GM18499 (cell line): Measurements from ENCODE around the gene SOD3.

ENCODE experiments used
- ATAC-seq: cut with Tn5 transposase; IDR thresholded peaks from one replicate; pipeline ENCODE4 v1.9.1; 2021; ENCODE audit warnings: moderate number of reproducible peaks; ENCODE audit not compliant: insufficient read depth, unreplicated experiment

The SOD3 gene

GRCh38 chr4:24794916-24795665 lies at the start of gene SOD3:
SOD3 (plus strand) TSS chr4:24795573; CDS start chr4:24799522, 3,949 bp downstream.
- ATAC-seq = no peak

GRCh38 chr4:24747234-24747975 lies 48.0 kb upstream of the SOD3 start:
- no peak for ATAC-seq

DNA sequence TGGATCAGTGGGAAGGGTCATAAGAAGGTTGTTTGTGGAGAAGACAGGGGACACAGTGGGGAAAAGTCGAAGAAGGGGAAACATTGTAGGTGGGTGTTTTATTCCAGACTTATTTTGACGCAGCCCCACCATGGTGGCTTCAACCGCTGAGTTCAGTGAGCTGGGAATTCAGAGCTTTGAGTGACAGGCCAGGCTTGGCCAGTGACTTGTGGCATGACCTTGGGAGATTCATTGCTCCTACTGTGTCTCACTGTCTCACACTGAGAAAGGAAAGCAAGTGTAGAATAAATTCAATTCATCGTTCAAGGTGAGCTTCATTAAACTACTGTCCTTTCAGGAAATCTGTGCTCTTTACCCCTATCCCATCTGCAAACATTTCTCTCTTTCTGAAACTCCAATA lies 47.4 kb upstream of the SOD3 start:
- no peak for ATAC-seq

DNA sequence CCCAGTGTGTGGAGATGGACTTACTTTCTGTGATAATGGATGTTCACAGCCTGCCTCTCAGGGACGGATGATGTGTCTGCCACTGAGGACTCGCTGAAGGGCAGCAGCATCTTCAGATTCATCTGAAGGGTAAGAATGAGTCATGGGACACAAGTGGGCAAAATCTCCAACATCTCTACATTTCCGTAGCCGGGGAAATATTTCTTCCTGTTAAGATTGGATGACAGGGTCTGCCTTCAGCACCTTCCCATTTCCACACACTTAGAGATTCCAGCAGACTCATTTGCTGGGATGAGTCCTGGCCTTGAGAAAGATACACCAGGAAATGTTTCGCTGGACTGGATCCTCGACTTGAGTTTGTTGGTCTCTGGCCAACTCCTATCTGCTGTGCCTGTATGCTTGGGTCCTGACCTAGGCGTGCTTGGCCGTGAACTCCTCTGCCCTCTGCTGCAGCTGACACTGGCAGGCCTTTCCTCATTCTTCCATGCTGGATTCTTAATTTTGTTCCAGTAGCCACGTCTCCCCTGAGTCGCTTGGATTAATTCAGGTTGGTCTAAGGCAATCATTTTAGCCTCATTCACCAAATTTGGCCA lies 46.5 kb upstream of the SOD3 start:
- ATAC-seq = no peak

- no peak for ATAC-seq
These were observed 45.3 kb upstream of the SOD3 start for GRCh38 chr4:24750106-24750505.

DNA sequence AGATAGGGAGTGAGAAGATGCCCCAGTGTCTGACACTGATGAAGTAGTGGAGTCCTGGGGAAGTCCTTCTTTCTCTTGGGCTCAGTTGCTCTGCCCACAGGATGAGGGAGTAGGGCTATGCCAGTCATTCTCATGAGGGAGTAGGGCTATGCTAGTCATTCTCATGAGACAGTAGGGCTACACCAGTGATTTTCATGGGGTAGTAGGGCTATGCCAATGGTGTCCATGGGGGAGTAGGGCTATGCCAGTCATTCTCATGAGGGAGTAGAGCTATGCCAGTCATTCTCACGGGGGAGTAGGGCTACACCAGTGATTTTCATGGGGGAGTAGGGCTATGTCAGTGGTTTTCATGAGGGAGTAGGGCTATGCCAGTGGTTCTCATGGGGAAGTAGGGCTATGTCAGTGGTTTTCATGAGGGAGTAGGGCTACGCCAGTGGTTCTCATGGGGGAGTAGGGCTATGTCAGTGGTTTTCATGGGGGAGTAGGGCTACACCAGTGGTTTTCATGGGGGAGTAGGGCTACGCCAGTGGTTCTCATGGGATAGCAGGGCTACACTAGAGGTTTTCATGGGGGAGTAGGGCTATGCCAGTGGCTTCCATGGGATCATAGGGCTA lies 43.3 kb upstream of the SOD3 start:
- no peak for ATAC-seq

DNA sequence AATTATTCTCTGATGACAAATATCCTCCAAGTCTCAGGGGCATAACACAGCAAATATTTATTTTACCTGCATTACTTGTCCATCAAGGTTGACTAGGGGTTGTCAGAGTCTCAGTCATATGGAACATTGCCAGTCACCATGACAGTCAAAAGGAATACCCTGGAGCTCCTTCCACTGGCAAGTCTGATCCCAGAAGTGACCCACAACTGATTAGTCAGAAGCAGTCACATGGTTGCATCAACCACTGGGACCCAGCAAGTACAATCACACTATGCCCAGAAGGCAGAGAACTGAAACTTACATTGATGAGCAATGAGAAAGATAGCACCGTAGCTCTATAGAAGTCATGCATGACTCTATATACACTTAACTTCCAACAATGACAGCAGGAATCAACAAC lies 41.9 kb upstream of the SOD3 start:
- ATAC-seq = peak; percentile 71

DNA sequence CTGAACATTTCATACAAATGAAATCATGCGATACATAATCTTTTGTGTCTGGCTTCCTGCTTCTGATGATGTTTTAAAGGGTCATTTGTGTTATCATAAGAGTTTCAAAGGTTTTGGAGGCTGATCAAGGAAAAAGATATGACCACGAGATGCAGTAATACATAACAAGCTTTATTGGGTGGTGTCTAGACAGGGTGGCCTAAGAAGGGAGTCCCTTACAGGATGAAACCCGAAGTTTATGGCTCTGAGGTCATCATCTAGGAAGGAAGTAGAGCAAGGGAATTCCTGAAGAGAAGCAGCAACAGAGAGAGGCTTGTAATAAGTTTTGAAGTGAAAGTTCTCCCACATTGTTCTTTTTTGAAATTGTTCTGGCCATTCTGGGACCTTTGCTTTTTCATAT lies 40.8 kb upstream of the SOD3 start:
- ATAC-seq = no peak

DNA sequence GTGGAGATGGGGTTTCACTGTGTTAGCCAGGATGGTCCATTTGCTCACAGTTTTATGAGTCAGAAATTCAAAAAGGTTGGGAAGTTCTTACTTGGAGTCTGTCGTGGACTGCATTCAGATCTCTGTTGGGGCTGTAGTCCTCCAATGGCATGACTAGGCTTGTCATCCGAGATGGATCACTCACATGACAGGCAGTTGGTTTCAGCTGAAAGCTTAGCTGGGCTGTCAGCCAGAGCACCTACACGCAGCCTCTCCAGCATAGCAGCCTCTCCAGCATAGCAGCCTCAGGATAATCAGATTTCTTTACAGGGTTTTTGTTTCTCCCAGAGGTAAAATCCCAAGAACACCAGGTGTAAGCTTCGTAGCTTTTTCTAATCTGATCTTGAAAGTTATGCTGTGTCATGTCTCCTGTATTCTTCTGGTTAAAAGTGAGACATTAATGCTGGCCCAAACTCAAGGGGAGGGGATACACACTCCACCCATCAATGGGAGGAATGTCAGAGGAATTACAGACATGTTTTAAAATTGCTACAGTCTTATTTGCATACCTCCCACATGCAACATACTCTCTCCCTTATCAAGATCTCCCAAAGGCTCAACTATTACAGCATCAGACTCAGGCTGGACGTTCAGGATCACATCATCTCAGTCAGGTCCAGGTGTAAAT lies 31.6 kb upstream of the SOD3 start:
- ATAC-seq = no peak

- ATAC-seq = no peak
These were observed 31.0 kb upstream of the SOD3 start for GRCh38 chr4:24764345-24764744.

DNA sequence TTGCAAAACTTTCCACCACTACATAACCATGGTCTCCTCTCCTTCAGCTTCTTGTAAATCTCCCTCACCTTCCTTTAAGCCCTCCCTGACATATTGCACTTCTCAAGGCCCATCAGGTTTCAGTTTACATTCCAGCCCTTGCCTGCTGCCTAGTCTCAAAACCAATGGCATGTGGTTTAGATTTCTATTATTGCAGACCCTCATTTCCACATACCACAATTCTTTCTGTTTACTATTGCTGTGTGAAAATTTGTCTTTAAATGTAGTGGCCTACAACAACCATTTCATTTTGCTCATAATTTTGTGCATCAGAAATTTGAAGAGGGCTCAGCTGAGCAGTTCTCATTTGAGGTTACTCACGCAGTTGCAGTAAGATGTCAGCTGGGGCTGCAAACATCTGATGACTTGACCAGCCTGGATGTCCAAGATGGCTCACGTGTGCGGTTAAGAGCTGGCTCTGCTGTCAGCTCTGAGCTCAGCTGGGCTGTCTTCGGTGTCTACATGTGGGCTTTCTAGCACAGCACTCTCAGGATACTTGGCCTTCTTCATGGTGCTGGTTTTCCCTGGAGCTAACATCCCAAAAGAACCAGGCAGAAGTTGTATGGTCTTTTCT lies 29.9 kb upstream of the SOD3 start:
- ATAC-seq = no peak

GRCh38 chr4:24768006-24768405 lies 27.4 kb upstream of the SOD3 start:
- no peak for ATAC-seq

- peak; percentile 71 for ATAC-seq
These were observed 26.8 kb upstream of the SOD3 start for GRCh38 chr4:24768604-24769003.

DNA sequence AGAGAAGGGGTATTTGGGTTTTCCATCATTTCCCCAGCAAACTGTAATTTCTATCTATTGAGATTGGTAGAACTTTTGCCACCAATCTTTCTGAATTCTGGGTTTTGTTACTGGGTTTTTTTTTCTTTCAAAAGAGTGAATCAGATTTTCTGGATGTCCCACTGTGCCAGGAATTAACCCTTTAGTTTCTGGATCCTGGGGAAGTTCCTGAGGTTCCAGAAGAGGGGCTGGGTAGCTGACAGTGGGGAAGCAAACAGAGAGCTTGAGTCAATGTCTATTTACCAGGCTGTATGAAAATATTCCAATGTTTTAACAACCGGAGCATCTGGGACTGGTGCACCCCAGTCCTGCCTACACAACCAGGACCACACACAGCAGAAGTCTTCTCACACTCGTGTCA lies 25.8 kb upstream of the SOD3 start:
- no peak for ATAC-seq

- ATAC-seq = peak; percentile 82
These were observed 25.3 kb upstream of the SOD3 start for GRCh38 chr4:24770032-24770584.

DNA sequence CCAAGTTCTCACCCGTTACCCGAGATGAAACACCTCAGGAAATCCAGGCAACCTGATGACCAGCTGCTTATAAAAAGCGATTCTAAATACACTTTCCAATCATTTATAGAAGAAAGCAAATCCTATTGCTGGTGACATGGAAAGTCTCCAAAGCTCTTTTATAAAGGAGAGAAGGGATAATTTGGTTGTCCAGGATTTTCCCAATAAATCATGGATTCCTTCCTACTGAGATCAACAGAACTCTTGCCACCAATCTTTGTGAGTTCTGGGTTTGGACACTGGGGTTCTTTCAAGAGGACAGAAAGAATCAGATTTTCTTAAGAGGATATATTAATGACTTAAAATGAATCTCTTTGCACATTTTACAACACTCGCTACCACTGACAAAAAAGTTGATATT lies 24.7 kb upstream of the SOD3 start:
- ATAC-seq = no peak

- ATAC-seq = no peak
These were observed 24.1 kb upstream of the SOD3 start for GRCh38 chr4:24771241-24771640.

GRCh38 chr4:24772061-24772705 lies 23.2 kb upstream of the SOD3 start:
- ATAC-seq = no peak

- ATAC-seq = no peak
These were observed 22.4 kb upstream of the SOD3 start for GRCh38 chr4:24772952-24773351.
